Psoas muscle (tissue), 8 donors: ENCODE data around the gene MTG1. TPM values are rescaled to one million over a fixed set of nuclear protein-coding genes. Genes with fewer than 3 reads are reported as not detected.
"Not testable (repeated sequence)": the region's sequence is repeated elsewhere in the genome, so short reads cannot be mapped to it uniquely, and the experiment has no call there.

Source experiments
- ATAC-seq, 4 donors: fragments of 200-7000 bp; cut with Tn5 transposase; one replicate each; pipeline ENCODE4 v1.9.1; 2020; ENCODE audit warnings: moderate library complexity in 3 of 4, mild to moderate bottlenecking in 2 of 4
- DNase-seq, 2 donors: peaks; one replicate each; pipeline ENCODE4 v3.0.0-alpha.2; 2020
- H3K27ac ChIP-seq: fragments of 200-600 bp; one replicate; pipeline ENCODE4 v1.8.0; 2022
- H3K27me3 ChIP-seq, 3 donors: fragments of 200-600 bp in 1 of 3; one replicate each; pipeline versions ENCODE4 v1.6.1 to v1.8.0; 2013 to 2022; ENCODE audit warnings: low read length in 2 of 3, mild to moderate bottlenecking in 2 of 3, moderate library complexity in 1 of 3; ENCODE audit not compliant: insufficient read depth in 3 of 3
- H3K36me3 ChIP-seq, 2 donors: fragments of 200-600 bp in 1 of 2; one replicate each; pipeline versions ENCODE4 v1.6.1 to v1.8.0; 2013 to 2022; ENCODE audit warnings: low read depth in 1 of 2, mild to moderate bottlenecking in 1 of 2, moderate library complexity in 1 of 2; ENCODE audit not compliant: insufficient read depth in 1 of 2
- H3K4me1 ChIP-seq: fragments of 200-600 bp; one replicate; pipeline ENCODE4 v1.8.0; 2022
- H3K4me3 ChIP-seq: fragments of 200-600 bp; one replicate; pipeline ENCODE4 v1.8.0; 2022; ENCODE audit warnings: mild to moderate bottlenecking
- H3K9me3 ChIP-seq: fragments of 200-600 bp; one replicate; pipeline ENCODE4 v1.8.0; 2022
- WGBS, 3 donors: extraction: QIAGEN DNeasy Blood & Tissue Kit; methylation state at CpG; one replicate each; pipeline versions ENCODE4 v1.1.6 to v1.1.7; 2013; 5-methylcytosine and 5-hydroxymethylcytosine counted together
- intact Hi-C, 2 donors: fragments of 100-400 bp; cut with DNase I; formaldehyde crosslinking; loops; one replicate each; pipeline versions ENCODE4 v1.11.0 to v1.14.2; 2022
- polyA plus RNA-seq, 3 donors: library from polyadenylated mRNA; stranded (reverse); fragments of 200-250 nt; gene quantifications; one replicate each; pipeline ENCODE4 v1.2.3, GENCODE V29; 2013
- total RNA-seq, 4 donors: library from RNA; stranded (reverse); fragmentation: NEBNext Ultra II Directional in 2 of 4; extraction: Animal tissue kit (Norgen Biotek cat#: 25700) in 2 of 4; gene quantifications; one replicate each; pipeline versions ENCODE4 v1.2.1 to v1.2.4, GENCODE V29; 2021 to 2023
- TF ChIP-seq, protein P1 (sequence below): fragments of 200-600 bp; IDR thresholded peaks from one replicate; pipeline ENCODE4 v1.8.0; 2022; ENCODE audit warnings: antibody characterized with exemption
- donor health status: healthy with polysubstance abuse.
- donor health status: DM: no; HTN: no; CAD: no; lungs with moderate emphysema.
- donor health status: Bipolar disorder and iron deficiency.
- donor health status: healthy.
- donor health status: DM: yes; HTN: yes; CAD: no.
- donor health status: DM: no; HTN: no; CAD: no.
- donor health status: DM: no; HTN: no; CAD: no.
- donor health status: DM: yes; HTN: yes; CAD: no.

The MTG1 gene
- total and polyA plus RNA-seq, 7 donors, result 22.7 to 67.1 (median 31.5) TPM

- peaks cover 4 to 83% of the 10 kb centered on the region in 2 donors for H3K36me3 ChIP-seq
- no peaks in the 10 kb centered on the region for H3K4me1 ChIP-seq
- no peak for DNase-seq
- no peaks in the 10 kb centered on the region for H3K9me3 ChIP-seq
- WGBS, 3 donors, result 78 to 87% (median 79%) methylated on average over 13 of the region's 13 CpGs
- H3K4me3 ChIP-seq, result no peak overlapping the region
- TF ChIP-seq, protein P1, sequence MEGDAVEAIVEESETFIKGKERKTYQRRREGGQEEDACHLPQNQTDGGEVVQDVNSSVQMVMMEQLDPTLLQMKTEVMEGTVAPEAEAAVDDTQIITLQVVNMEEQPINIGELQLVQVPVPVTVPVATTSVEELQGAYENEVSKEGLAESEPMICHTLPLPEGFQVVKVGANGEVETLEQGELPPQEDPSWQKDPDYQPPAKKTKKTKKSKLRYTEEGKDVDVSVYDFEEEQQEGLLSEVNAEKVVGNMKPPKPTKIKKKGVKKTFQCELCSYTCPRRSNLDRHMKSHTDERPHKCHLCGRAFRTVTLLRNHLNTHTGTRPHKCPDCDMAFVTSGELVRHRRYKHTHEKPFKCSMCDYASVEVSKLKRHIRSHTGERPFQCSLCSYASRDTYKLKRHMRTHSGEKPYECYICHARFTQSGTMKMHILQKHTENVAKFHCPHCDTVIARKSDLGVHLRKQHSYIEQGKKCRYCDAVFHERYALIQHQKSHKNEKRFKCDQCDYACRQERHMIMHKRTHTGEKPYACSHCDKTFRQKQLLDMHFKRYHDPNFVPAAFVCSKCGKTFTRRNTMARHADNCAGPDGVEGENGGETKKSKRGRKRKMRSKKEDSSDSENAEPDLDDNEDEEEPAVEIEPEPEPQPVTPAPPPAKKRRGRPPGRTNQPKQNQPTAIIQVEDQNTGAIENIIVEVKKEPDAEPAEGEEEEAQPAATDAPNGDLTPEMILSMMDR, result no peak
- intact Hi-C loops, result no loop called here
- H3K27me3 ChIP-seq, result no peaks in the 10 kb centered on the region
- no peak for ATAC-seq
- no peak overlapping the region for H3K27ac ChIP-seq
These were observed 28.4 kb upstream of the MTG1 start for GRCh38 chr10:133365461-133366129.

DNA sequence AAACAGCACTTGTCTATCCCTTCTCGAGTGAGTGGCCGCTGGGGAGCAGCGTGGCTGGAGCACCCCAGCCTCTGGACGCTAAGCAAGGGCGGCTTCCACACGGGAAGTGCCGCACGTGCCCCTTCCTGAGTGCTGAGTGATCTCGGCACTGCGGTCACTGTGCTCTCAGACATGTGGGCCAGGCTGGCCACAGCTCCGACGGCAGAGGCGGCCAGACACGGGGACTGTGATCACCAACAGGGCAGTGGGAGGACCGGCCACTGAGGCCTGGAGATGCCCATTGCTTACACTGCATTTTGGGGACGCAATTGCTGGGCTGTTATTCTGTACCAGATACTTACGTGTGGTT is 27.9 kb upstream of the MTG1 start:
- DNase-seq, result no peak
- Histone ChIP-seq H3K9me3 (no peaks in the 10 kb centered on the region), H3K4me3 (no peak overlapping the region), H3K4me1 (no peaks in the 10 kb centered on the region), H3K27me3 (no peaks in the 10 kb centered on the region), H3K27ac (no peak overlapping the region), H3K36me3 (peaks cover 4 to 85% of the 10 kb centered on the region in 2 donors)
- intact Hi-C loops, result no loop called here
- 84 to 85% (median 85%) methylated on average over 17 of the region's 17 CpGs for WGBS, 3 donors
- TF ChIP-seq, protein P1, result no peak
- no peak for ATAC-seq

DNA sequence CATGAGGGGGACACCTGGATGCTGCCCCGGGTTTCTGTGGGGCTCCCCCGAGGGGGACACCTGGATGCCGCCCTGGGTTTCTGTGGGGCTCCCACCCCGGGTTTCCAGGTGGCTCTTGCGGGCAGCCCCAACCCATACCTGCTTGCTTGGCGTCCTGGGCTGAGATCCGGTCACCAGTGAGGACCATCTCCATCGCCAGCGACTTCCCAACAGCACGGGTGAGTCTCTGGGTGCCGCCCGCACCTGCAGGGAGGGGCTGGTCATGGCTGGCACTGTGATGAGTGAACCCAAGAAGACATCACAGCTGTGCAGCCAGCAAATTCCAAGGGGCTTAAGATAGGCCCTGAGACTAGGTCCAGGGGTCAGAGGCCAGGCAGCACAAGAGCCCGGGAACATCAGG is 27.2 kb upstream of the MTG1 start:
- TF ChIP-seq, protein P1, result no peak
- DNase-seq (no peak), ATAC-seq (no peak)
- Histone ChIP-seq H3K9me3 (no peaks in the 10 kb centered on the region), H3K27ac (no peak overlapping the region), H3K36me3 (peaks cover 4 to 82% of the 10 kb centered on the region in 2 donors), H3K4me3 (no peak overlapping the region), H3K4me1 (no peaks in the 10 kb centered on the region), H3K27me3 (no peaks in the 10 kb centered on the region)
- WGBS, 3 donors, result 91 to 96% (median 93%) methylated on average over 9 to 13 of the region's 13 CpGs
- intact Hi-C loops, result no loop called here

- ATAC-seq, result not testable (repeated sequence)
- peaks cover 2 to 75% of the 10 kb centered on the region in 2 donors for H3K36me3 ChIP-seq
These were observed 26.5 kb upstream of the MTG1 start for GRCh38 chr10:133367461-133367860.

GRCh38 chr10:133368153-133368552 is 25.8 kb upstream of the MTG1 start:
- no peak overlapping the region for H3K4me3 ChIP-seq
- no peak for DNase-seq
- no peaks in the 10 kb centered on the region for H3K9me3 ChIP-seq
- no peak for ATAC-seq
- TF ChIP-seq, protein P1, result no peak
- H3K27me3 ChIP-seq, result no peaks in the 10 kb centered on the region
- WGBS, 3 donors, result 56 to 67% (median 59%) methylated on average over 7 of the region's 7 CpGs
- no peak overlapping the region for H3K27ac ChIP-seq
- H3K4me1 ChIP-seq, result peaks cover 5% of the 10 kb centered on the region
- peaks cover 0 to 68% of the 10 kb centered on the region in 2 donors for H3K36me3 ChIP-seq
- intact Hi-C loops, result no loop called here

More at GRCh38 chr10:133367461-133367860, 26.5 kb upstream of the MTG1 start:
- DNase-seq, intact Hi-C loops, H3K27me3 ChIP-seq, H3K4me1 ChIP-seq, H3K9me3 ChIP-seq, H3K27ac ChIP-seq, H3K4me3 ChIP-seq: not testable (repeated sequence)
- 82 to 90% (median 89%) methylated on average over 3 to 5 of the region's 7 CpGs for WGBS, 3 donors
